CD14-positive monocyte (primary cell): Measurements from ENCODE around the gene ZFPL1. TPM values are rescaled to one million over a fixed set of nuclear protein-coding genes. Genes with fewer than 3 reads are reported as not detected.

Source experiments
- DNase-seq, 3 donors: peaks; one replicate each; pipeline ENCODE4 v3.0.0-alpha.2; 2011 to 2022
- H2AFZ ChIP-seq: 2 replicates; pipeline ENCODE4 v1.6.0; 2012; ENCODE audit warnings: mild to moderate bottlenecking, low read depth, low read length, inconsistent platforms; ENCODE audit not compliant: insufficient read depth, poor library complexity, severe bottlenecking
- H3K27ac ChIP-seq, 2 donors: 1 replicate in 1 of 2; 2 replicates in 1 of 2; pipeline ENCODE4 v1.5.1; 2012 to 2013; ENCODE audit warnings: low read length in 2 of 2, control low read depth in 1 of 2, inconsistent platforms in 1 of 2, low read depth in 1 of 2, mild to moderate bottlenecking in 1 of 2
- H3K27me3 ChIP-seq, 2 donors: one replicate each; pipeline versions ENCODE4 v1.6.0 to v1.6.1; 2011 to 2013; ENCODE audit warnings: low read length in 2 of 2; ENCODE audit not compliant: control insufficient read depth in 2 of 2, insufficient read depth in 2 of 2
- H3K36me3 ChIP-seq, 2 donors: replicated peaks in 1 of 2; 1 replicate in 1 of 2; 2 replicates in 1 of 2; pipeline versions ENCODE4 v1.5.1 to v1.6.1; 2012 to 2013; ENCODE audit warnings: low read length in 2 of 2, control low read depth in 1 of 2, inconsistent platforms in 1 of 2, mild to moderate bottlenecking in 1 of 2; ENCODE audit not compliant: insufficient read depth in 2 of 2, control insufficient read depth in 1 of 2
- H3K4me1 ChIP-seq, 2 donors: 1 replicate in 1 of 2; 2 replicates in 1 of 2; pipeline versions ENCODE4 v1.5.1 to v1.6.1; 2012 to 2013; ENCODE audit warnings: low read length in 2 of 2, control low read depth in 1 of 2, inconsistent platforms in 1 of 2, mild to moderate bottlenecking in 1 of 2, moderate library complexity in 1 of 2; ENCODE audit not compliant: insufficient read depth in 2 of 2, control insufficient read depth in 1 of 2
- H3K4me2 ChIP-seq: replicated peaks from 2 replicates; pipeline ENCODE3; 2012; ENCODE audit warnings: low read length, moderate library complexity, mild to moderate bottlenecking; ENCODE audit not compliant: poor library complexity, severe bottlenecking; ENCODE audit errors: extremely low read depth
- H3K4me3 ChIP-seq, 3 experiments: fragments of 200-600 bp in 1 of 3; sonication (generic) in 1 of 3; replicated peaks in 1 of 3; 1 replicate in 2 of 3; 2 replicates in 1 of 3; pipeline ENCODE4 v1.5.1; 2011 to 2013; ENCODE audit warnings: low read length in 3 of 3, mild to moderate bottlenecking in 3 of 3, control low read depth in 2 of 3, low read depth in 2 of 3, inconsistent platforms in 1 of 3, moderate library complexity in 1 of 3
- H3K79me2 ChIP-seq: 2 replicates; pipeline ENCODE4 v1.6.0; 2012; ENCODE audit warnings: mild to moderate bottlenecking, control low read depth, inconsistent platforms, low read length, moderate library complexity; ENCODE audit not compliant: insufficient read depth
- H3K9ac ChIP-seq: 2 replicates; pipeline ENCODE4 v1.6.0; 2017; ENCODE audit warnings: low read length, mild to moderate bottlenecking; ENCODE audit not compliant: insufficient read depth, poor library complexity, severe bottlenecking
- H3K9me3 ChIP-seq, 2 donors: replicated peaks in 1 of 2; 1 replicate in 1 of 2; 2 replicates in 1 of 2; pipeline versions ENCODE4 v1.5.1 to v1.6.1; 2012 to 2013; ENCODE audit warnings: low read length in 2 of 2, control low read depth in 1 of 2; ENCODE audit not compliant: control insufficient read depth in 1 of 2, insufficient read depth in 1 of 2
- H4K20me1 ChIP-seq: 2 replicates; pipeline ENCODE4 v1.6.0; 2012; ENCODE audit warnings: mild to moderate bottlenecking, low read length, control low read depth, moderate library complexity; ENCODE audit not compliant: insufficient read depth
- H3K27ac Mint-ChIP-seq, 7 donors: one replicate each; pipeline ENCODE4 v1.8.0; 2020; ENCODE audit warnings: mild to moderate bottlenecking in 7 of 7, mixed read lengths in 7 of 7, moderate library complexity in 6 of 7, inconsistent platforms in 2 of 7
- H3K27me3 Mint-ChIP-seq, 3 donors: one replicate each; pipeline ENCODE4 v1.8.0; 2021 to 2022; ENCODE audit warnings: low read depth in 3 of 3, mild to moderate bottlenecking in 3 of 3, mixed read lengths in 3 of 3, moderate library complexity in 3 of 3, inconsistent platforms in 1 of 3
- H3K36me3 Mint-ChIP-seq, 2 donors: one replicate each; pipeline ENCODE4 v1.8.0; 2020; ENCODE audit warnings: mixed read lengths in 2 of 2, inconsistent platforms in 1 of 2, mild to moderate bottlenecking in 1 of 2
- H3K4me1 Mint-ChIP-seq: one replicate; pipeline ENCODE4 v1.8.0; 2020; ENCODE audit warnings: mild to moderate bottlenecking, mixed read lengths
- H3K4me3 Mint-ChIP-seq, 2 donors: one replicate each; pipeline ENCODE4 v1.8.0; 2020; ENCODE audit warnings: mild to moderate bottlenecking in 2 of 2, mixed read lengths in 2 of 2, moderate library complexity in 1 of 2
- H3K9me3 Mint-ChIP-seq, 7 donors: one replicate each; pipeline ENCODE4 v1.8.0; 2020 to 2022; ENCODE audit warnings: mixed read lengths in 7 of 7, mild to moderate bottlenecking in 6 of 7, moderate library complexity in 6 of 7, inconsistent platforms in 2 of 7
- CTCF ChIP-seq: fragments of 200-600 bp; IDR thresholded peaks from one replicate; pipeline ENCODE4 v1.8.0; 2022; ENCODE audit warnings: antibody characterized with exemption, mild to moderate bottlenecking
- WGBS: methylation state at CpG from one replicate; pipeline ENCODE4 v1.1.5; 2013; ENCODE audit warnings: missing lambda C conversion rate; ENCODE audit not compliant: insufficient coverage; 5-methylcytosine and 5-hydroxymethylcytosine counted together
- intact Hi-C, 2 donors: fragments of 100-400 bp; cut with micrococcal nuclease; formaldehyde crosslinking; loops; one replicate each; pipeline versions ENCODE4 v1.15.0 to v1.15.1; 2023
- polyA plus RNA-seq, 3 donors: library from polyadenylated mRNA; depleted of rRNA in 1 of 3; unstranded in 2 of 3; stranded (reverse) in 1 of 3; fragments of 300-500 nt in 2 of 3; fragments of >200 nt in 1 of 3; fragmentation: Illumina TruSeq in 2 of 3; gene quantifications; 1 replicate in 2 of 3; 2 replicates in 1 of 3; pipeline ENCODE4 v1.2.3, GENCODE V29; 2012 to 2021

ZFPL1 gene
- polyA plus RNA-seq, 3 donors = 25.1 to 41.1 (median 27.2) TPM

GRCh38 chr11:65083134-65083833, 738 bp upstream of the ZFPL1 start:
- H4K20me1 ChIP-seq = no peaks in the 10 kb centered on the region
- no peak for DNase-seq
- H3K9me3 Mint-ChIP-seq = peaks cover 0 to 2% (median 0%) of the 10 kb centered on the region in 7 donors
- peaks cover 46% of the 10 kb centered on the region for H3K4me1 Mint-ChIP-seq
- H2AFZ ChIP-seq = peak overlapping the region; percentile 98
- no peaks in the 10 kb centered on the region for H3K27me3 ChIP-seq
- H3K9me3 ChIP-seq = no peaks in the 10 kb centered on the region
- peak overlapping the region; percentile 62 to 95 (median 84) for H3K4me3 ChIP-seq
- peaks cover 26 to 50% of the 10 kb centered on the region in 2 donors for H3K36me3 Mint-ChIP-seq
- peak overlapping the region in 1 of 2 donors; percentile 92 for H3K27ac ChIP-seq
- no peak for TF ChIP-seq CTCF
- peaks cover 24 to 32% of the 10 kb centered on the region in 2 donors for H3K36me3 ChIP-seq
- H3K27me3 Mint-ChIP-seq = no peaks in the 10 kb centered on the region
- peak overlapping the region in 6 of 7 donors; percentile 93 to 98 (median 95) for H3K27ac Mint-ChIP-seq
- peaks cover 33 to 43% of the 10 kb centered on the region in 2 donors for H3K4me1 ChIP-seq
- H3K9ac ChIP-seq = peak overlapping the region; percentile 91
- peak overlapping the region; percentile 88 to 95 for H3K4me3 Mint-ChIP-seq
- WGBS = 9% methylated on average over 13 of the region's 13 CpGs
- peaks cover 68% of the 10 kb centered on the region for H3K79me2 ChIP-seq
- H3K4me2 ChIP-seq = peak overlapping the region; percentile 95
- intact Hi-C loops = loop anchor here in 1 of 2 donors (5.0 kb wide), 2 partner anchors 56 to 71 kb away; partner anchors contain the start of genes ARL2 and SNX15

- peak overlapping the region; percentile 93 to 98 (median 95) for H3K27ac Mint-ChIP-seq
- Histone ChIP-seq H2AFZ (peak overlapping the region; percentile 98), H4K20me1 (no peaks in the 10 kb centered on the region), H3K27ac (peak overlapping the region; percentile 73 to 92), H3K4me2 (peak overlapping the region; percentile 95), H3K4me3 (peak overlapping the region; percentile 62 to 95 (median 84)), H3K9ac (peak overlapping the region; percentile 91), H3K9me3 (no peaks in the 10 kb centered on the region), H3K27me3 (no peaks in the 10 kb centered on the region), H3K36me3 (peaks cover 33 to 48% of the 10 kb centered on the region in 2 donors), H3K4me1 (peaks cover 33 to 43% of the 10 kb centered on the region in 2 donors), H3K79me2 (peaks cover 53% of the 10 kb centered on the region)
- intact Hi-C loops = loop anchor here (1.0 to 5.0 kb wide), 5 partner anchors 12 to 72 kb away; partner anchors contain the start of genes FAU (in 2 of the 2), MRPL49 (in 2 of the 2), ARL2 (in 1 of the 2) and SNX15 (in 1 of the 2)
- H3K4me3 Mint-ChIP-seq = peak overlapping the region; percentile 88 to 95
- peaks cover 0 to 2% (median 0%) of the 10 kb centered on the region in 7 donors for H3K9me3 Mint-ChIP-seq
- no peak for DNase-seq
- H3K27me3 Mint-ChIP-seq = no peaks in the 10 kb centered on the region
- H3K4me1 Mint-ChIP-seq = peaks cover 44% of the 10 kb centered on the region
- peaks cover 41 to 53% of the 10 kb centered on the region in 2 donors for H3K36me3 Mint-ChIP-seq
- 64% methylated on average over 14 of the region's 23 CpGs for WGBS
- no peak for TF ChIP-seq CTCF
Observed at GRCh38 chr11:65084598-65085375, 765 bp downstream of the ZFPL1 start.
